HepG2 (cell line): ENCODE results near the gene ARF5. TPM values are rescaled to one million over a fixed set of nuclear protein-coding genes. Genes with fewer than 3 reads are reported as not detected.
A peak's percentile ranks its signal among the peaks of the same experiment; 100 is the strongest.

Experiments
- ELF4 ChIP-seq: sonication (generic); formaldehyde crosslinking; IDR thresholded peaks from 2 replicates; pipeline ENCODE4 v1.5.0; 2020; ENCODE audit warnings: missing genetic modification reagents, mild to moderate bottlenecking, moderate library complexity, borderline replicate concordance
- HIVEP1 ChIP-seq: sonication (generic); formaldehyde crosslinking; IDR thresholded peaks from 2 replicates; pipeline ENCODE4 v1.4.0; 2020; ENCODE audit warnings: mild to moderate bottlenecking, missing genetic modification reagents
- MEF2D ChIP-seq: sonication (generic); formaldehyde crosslinking; IDR thresholded peaks from 2 replicates; pipeline ENCODE4 v1.5.1; 2020; ENCODE audit warnings: mild to moderate bottlenecking, missing genetic modification reagents
- SATB2 ChIP-seq: sonication (generic); formaldehyde crosslinking; IDR thresholded peaks from 2 replicates; pipeline ENCODE4 v1.5.0; 2020; ENCODE audit warnings: missing genetic modification reagents
- SP140L ChIP-seq: sonication (generic); formaldehyde crosslinking; IDR thresholded peaks from 2 replicates; pipeline ENCODE4 v1.4.0; 2020; ENCODE audit warnings: missing genetic modification reagents, borderline replicate concordance
- TAF15 ChIP-seq: fragments of 200-400 bp; formaldehyde crosslinking; IDR thresholded peaks from one replicate; pipeline ENCODE4 v1.6.1; 2018; ENCODE audit warnings: mild to moderate bottlenecking, low read depth, low read length; ENCODE audit not compliant: poor library complexity, severe bottlenecking
- TBX3 ChIP-seq: fragments of 450-650 bp; IDR thresholded peaks from 2 replicates; pipeline ENCODE4 v1.6.1; 2017; ENCODE audit warnings: antibody characterized with exemption, mild to moderate bottlenecking, inconsistent platforms, borderline replicate concordance
- TEAD3 ChIP-seq: optimal IDR thresholded peaks from 2 replicates; pipeline ENCODE3; 2016; ENCODE audit warnings: borderline replicate concordance
- ZBTB7A ChIP-seq: sonication (generic); formaldehyde crosslinking; IDR thresholded peaks from 2 replicates; pipeline ENCODE4 v1.8.0; 2022; ENCODE audit warnings: mild to moderate bottlenecking, missing genetic modification reagents
- ZNF230 ChIP-seq: sonication (generic); formaldehyde crosslinking; IDR thresholded peaks from 2 replicates; pipeline ENCODE4 v1.4.0; 2020; ENCODE audit warnings: mild to moderate bottlenecking, missing genetic modification reagents
- ZNF331 ChIP-seq: sonication (generic); formaldehyde crosslinking; IDR thresholded peaks from 2 replicates; pipeline ENCODE4 v1.4.0; 2020; ENCODE audit warnings: missing genetic modification reagents
- ZNF572 ChIP-seq: sonication (generic); formaldehyde crosslinking; IDR thresholded peaks from 2 replicates; pipeline ENCODE4 v1.5.1; 2020; ENCODE audit warnings: mild to moderate bottlenecking, missing genetic modification reagents
- ZNF674 ChIP-seq: sonication (generic); formaldehyde crosslinking; IDR thresholded peaks from 2 replicates; pipeline ENCODE4 v1.5.0; 2020; ENCODE audit warnings: low read depth, mild to moderate bottlenecking, missing genetic modification reagents
- ZSCAN21 ChIP-seq: sonication (generic); formaldehyde crosslinking; IDR thresholded peaks from 2 replicates; pipeline ENCODE4 v1.8.0; 2022; ENCODE audit warnings: mild to moderate bottlenecking, missing genetic modification reagents, moderate library complexity, borderline replicate concordance
- polyA plus RNA-seq, 8 experiments: library from polyadenylated mRNA; depleted of rRNA in 3 of 8; stranded (reverse) in 7 of 8; unstranded in 1 of 8; fragments of >200 nt; fragmentation: Illumina TruSeq in 4 of 8; extraction: Trizol in 4 of 8; gene quantifications; 2 replicates each; pipeline versions ENCODE4 v1.2.1 to v1.2.3, GENCODE V29; 2011 to 2016; ENCODE audit warnings: low read depth in 4 of 8, missing spikeins in 1 of 8, mixed read lengths in 1 of 8; ENCODE audit not compliant: insufficient read depth in 1 of 8
- total RNA-seq, 5 experiments: library from RNA; depleted of rRNA; stranded (reverse); fragments of >200 nt; fragmentation: Illumina TruSeq; extraction: Trizol; gene quantifications; 2 replicates each; pipeline ENCODE4 v1.2.3, GENCODE V29; 2016; ENCODE audit warnings: low read depth in 1 of 5
- TF ChIP-seq, protein P1 (sequence below): sonication (generic); formaldehyde crosslinking; IDR thresholded peaks from 2 replicates; pipeline ENCODE4 v1.9.0; 2021; ENCODE audit warnings: mild to moderate bottlenecking, missing genetic modification reagents
- TF ChIP-seq, protein P2 (sequence below): sonication (generic); formaldehyde crosslinking; IDR thresholded peaks from 2 replicates; pipeline ENCODE4 v1.4.0; 2020; ENCODE audit warnings: missing genetic modification reagents, borderline replicate concordance
- TF ChIP-seq, protein P3 (sequence below): IDR thresholded peaks from 2 replicates; pipeline ENCODE4 v1.6.1; 2016; ENCODE audit warnings: mild to moderate bottlenecking

ARF5 gene
- total and polyA plus RNA-seq, 2 of the 13 experiments (the other 11 are each of a cell fraction or from before 2014, with no cell fraction given): 109 to 135 TPM

DNA sequence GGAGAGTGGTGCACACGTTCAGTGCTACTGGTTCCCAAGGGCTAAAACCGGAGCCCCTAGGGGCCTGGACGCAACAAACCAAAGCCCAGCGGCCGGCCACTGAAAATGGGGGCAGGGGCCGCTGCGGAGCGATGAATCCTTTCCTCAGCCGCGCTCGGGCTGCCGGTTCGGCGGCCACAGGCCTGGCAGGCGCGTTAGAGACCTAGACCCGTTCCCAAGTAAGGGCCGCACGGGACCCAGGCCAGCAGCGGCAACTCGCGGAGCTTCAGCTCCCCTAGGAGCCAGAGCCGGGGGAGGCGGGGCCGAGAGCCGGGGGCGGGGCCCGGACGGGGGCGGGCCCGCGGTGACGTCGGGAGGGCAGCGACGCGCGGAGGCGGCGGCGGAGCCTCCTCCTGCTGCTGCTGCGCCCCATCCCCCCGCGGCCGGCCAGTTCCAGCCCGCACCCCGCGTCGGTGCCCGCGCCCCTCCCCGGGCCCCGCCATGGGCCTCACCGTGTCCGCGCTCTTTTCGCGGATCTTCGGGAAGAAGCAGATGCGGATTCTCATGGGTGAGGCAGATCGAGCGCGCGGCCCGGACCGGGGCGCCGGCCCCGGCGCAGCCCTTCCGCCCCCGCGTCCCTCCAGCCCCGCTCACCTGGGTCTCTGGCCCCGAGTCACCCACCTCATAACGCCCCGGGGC, at the start of gene ARF5 (continued):
- TF ChIP-seq, protein P1, sequence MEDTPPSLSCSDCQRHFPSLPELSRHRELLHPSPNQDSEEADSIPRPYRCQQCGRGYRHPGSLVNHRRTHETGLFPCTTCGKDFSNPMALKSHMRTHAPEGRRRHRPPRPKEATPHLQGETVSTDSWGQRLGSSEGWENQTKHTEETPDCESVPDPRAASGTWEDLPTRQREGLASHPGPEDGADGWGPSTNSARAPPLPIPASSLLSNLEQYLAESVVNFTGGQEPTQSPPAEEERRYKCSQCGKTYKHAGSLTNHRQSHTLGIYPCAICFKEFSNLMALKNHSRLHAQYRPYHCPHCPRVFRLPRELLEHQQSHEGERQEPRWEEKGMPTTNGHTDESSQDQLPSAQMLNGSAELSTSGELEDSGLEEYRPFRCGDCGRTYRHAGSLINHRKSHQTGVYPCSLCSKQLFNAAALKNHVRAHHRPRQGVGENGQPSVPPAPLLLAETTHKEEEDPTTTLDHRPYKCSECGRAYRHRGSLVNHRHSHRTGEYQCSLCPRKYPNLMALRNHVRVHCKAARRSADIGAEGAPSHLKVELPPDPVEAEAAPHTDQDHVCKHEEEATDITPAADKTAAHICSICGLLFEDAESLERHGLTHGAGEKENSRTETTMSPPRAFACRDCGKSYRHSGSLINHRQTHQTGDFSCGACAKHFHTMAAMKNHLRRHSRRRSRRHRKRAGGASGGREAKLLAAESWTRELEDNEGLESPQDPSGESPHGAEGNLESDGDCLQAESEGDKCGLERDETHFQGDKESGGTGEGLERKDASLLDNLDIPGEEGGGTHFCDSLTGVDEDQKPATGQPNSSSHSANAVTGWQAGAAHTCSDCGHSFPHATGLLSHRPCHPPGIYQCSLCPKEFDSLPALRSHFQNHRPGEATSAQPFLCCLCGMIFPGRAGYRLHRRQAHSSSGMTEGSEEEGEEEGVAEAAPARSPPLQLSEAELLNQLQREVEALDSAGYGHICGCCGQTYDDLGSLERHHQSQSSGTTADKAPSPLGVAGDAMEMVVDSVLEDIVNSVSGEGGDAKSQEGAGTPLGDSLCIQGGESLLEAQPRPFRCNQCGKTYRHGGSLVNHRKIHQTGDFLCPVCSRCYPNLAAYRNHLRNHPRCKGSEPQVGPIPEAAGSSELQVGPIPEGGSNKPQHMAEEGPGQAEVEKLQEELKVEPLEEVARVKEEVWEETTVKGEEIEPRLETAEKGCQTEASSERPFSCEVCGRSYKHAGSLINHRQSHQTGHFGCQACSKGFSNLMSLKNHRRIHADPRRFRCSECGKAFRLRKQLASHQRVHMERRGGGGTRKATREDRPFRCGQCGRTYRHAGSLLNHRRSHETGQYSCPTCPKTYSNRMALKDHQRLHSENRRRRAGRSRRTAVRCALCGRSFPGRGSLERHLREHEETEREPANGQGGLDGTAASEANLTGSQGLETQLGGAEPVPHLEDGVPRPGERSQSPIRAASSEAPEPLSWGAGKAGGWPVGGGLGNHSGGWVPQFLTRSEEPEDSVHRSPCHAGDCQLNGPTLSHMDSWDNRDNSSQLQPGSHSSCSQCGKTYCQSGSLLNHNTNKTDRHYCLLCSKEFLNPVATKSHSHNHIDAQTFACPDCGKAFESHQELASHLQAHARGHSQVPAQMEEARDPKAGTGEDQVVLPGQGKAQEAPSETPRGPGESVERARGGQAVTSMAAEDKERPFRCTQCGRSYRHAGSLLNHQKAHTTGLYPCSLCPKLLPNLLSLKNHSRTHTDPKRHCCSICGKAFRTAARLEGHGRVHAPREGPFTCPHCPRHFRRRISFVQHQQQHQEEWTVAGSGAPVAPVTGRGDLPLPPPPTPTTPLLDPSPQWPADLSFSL: no peak
- TF ChIP-seq, protein P2, sequence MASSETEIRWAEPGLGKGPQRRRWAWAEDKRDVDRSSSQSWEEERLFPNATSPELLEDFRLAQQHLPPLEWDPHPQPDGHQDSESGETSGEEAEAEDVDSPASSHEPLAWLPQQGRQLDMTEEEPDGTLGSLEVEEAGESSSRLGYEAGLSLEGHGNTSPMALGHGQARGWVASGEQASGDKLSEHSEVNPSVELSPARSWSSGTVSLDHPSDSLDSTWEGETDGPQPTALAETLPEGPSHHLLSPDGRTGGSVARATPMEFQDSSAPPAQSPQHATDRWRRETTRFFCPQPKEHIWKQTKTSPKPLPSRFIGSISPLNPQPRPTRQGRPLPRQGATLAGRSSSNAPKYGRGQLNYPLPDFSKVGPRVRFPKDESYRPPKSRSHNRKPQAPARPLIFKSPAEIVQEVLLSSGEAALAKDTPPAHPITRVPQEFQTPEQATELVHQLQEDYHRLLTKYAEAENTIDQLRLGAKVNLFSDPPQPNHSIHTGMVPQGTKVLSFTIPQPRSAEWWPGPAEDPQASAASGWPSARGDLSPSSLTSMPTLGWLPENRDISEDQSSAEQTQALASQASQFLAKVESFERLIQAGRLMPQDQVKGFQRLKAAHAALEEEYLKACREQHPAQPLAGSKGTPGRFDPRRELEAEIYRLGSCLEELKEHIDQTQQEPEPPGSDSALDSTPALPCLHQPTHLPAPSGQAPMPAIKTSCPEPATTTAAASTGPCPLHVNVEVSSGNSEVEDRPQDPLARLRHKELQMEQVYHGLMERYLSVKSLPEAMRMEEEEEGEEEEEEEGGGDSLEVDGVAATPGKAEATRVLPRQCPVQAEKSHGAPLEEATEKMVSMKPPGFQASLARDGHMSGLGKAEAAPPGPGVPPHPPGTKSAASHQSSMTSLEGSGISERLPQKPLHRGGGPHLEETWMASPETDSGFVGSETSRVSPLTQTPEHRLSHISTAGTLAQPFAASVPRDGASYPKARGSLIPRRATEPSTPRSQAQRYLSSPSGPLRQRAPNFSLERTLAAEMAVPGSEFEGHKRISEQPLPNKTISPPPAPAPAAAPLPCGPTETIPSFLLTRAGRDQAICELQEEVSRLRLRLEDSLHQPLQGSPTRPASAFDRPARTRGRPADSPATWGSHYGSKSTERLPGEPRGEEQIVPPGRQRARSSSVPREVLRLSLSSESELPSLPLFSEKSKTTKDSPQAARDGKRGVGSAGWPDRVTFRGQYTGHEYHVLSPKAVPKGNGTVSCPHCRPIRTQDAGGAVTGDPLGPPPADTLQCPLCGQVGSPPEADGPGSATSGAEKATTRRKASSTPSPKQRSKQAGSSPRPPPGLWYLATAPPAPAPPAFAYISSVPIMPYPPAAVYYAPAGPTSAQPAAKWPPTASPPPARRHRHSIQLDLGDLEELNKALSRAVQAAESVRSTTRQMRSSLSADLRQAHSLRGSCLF (CRISPR knock-in tag): no peak
- 0 out of 2 replicates have a peak, but pooled peaks have one; percentile 4 for TF ChIP-seq SP140L
- 0 out of 2 replicates have a peak, but pooled peaks have one; percentile 38 for TF ChIP-seq SATB2 (CRISPR knock-in tag)
- no peak for TF ChIP-seq ELF4 (CRISPR knock-in tag)
- TF ChIP-seq TEAD3: peak; percentile 35
- no peak for TF ChIP-seq ZBTB7A (CRISPR knock-in tag)
- TF ChIP-seq TBX3: no peak
- no peak for TF ChIP-seq ZNF572 (CRISPR knock-in tag)
- peak; percentile 54; the same call in 1 of the 2 replicates for TF ChIP-seq MEF2D (CRISPR knock-in tag)
- TF ChIP-seq ZSCAN21 (CRISPR knock-in tag): peak; percentile 39; the same call in 1 of the 2 replicates
- TF ChIP-seq TAF15: no peak
- TF ChIP-seq ZNF230 (CRISPR knock-in tag): 0 out of 2 replicates have a peak, but pooled peaks have one; percentile 35
- TF ChIP-seq, protein P3, sequence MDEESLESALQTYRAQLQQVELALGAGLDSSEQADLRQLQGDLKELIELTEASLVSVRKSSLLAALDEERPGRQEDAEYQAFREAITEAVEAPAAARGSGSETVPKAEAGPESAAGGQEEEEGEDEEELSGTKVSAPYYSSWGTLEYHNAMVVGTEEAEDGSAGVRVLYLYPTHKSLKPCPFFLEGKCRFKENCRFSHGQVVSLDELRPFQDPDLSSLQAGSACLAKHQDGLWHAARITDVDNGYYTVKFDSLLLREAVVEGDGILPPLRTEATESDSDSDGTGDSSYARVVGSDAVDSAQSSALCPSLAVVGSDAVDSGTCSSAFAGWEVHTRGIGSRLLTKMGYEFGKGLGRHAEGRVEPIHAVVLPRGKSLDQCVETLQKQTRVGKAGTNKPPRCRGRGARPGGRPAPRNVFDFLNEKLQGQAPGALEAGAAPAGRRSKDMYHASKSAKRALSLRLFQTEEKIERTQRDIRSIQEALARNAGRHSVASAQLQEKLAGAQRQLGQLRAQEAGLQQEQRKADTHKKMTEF (CRISPR knock-in tag): no peak
- TF ChIP-seq ZNF331 (CRISPR knock-in tag): peak; percentile 19; the same call in 1 of the 2 replicates
- TF ChIP-seq ZNF674 (CRISPR knock-in tag): no peak
- peak; percentile 52 for TF ChIP-seq HIVEP1
